NCI-H1048 (cell line): Measurements from ENCODE around the gene SND1.
A peak's percentile ranks its signal among the peaks of the same experiment; 100 is the strongest.

Source experiments
- DNase-seq: peaks from one replicate; lab custom pipeline; 2025; lab: John Stamatoyannopoulos, UW

SND1 gene

DNA sequence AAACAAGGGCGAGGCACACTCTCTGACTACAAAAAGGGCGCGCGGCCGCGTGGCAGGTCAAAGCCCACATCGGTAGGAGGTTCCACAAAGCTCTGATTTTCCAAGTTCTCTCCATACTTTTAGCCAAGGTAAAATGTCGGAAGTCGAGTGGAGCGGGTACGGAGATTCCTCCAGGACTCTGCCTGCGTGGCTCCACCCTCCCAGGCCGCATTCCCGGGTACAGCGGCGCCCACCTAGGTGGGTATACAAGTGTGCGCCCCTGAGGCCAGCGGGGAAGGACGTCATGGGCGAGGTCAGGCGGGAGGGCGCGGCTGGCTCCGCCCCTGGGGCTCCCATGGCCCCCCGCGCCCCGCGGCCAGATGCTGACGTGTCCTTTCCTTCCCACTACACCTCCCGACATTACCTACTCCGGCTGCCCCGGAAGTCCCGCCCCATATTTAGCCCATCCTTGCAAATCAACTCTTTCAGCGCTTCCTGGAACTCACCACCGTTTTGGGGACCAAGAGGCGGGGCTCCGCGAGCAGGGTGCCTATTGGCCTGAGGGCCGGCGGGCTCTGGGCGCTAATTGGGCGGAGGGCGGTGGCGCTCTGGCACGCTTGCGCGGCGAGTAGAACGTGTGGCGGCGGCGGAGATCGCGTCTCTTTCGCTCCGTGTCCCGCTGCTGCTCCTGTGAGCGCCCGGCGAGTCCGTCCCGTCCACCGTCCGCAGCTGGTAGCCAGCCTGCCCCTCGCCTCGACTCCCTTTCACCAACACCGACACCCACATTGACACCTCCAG lies at the start of gene SND1:
SND1 (plus strand) TSS at position 639 of the 777 bp plus-strand sequence. CDS start 180 bp downstream, outside the sequence.
- peak; percentile 90 for DNase-seq

GRCh38 chr7:127608446-127608845 lies 43.5 kb upstream of the SND1 start:
- DNase-seq, result no peak

- no peak for DNase-seq
Measured at GRCh38 chr7:127609297-127609696, 42.7 kb upstream of the SND1 start.

DNA sequence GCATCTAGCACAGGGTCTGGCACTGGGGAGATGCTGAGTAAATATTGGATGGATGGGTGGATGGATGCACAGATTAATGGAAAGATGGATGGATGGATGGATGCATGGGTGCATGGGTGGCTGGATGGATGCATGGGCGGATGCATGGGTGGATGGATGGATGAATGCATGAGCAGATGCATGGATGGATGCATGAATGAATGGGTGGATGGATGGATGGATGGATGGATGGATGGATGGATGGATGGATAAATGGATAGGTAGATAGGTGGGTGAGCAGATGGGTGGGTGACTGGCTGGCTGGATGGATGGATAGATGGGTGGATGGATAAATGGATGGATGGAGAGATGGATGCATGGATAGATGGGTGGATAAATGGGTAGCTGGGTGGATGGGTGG lies 39.7 kb upstream of the SND1 start:
- DNase-seq, result no peak

GRCh38 chr7:127616724-127617123 lies 35.3 kb upstream of the SND1 start:
- no peak for DNase-seq

DNA sequence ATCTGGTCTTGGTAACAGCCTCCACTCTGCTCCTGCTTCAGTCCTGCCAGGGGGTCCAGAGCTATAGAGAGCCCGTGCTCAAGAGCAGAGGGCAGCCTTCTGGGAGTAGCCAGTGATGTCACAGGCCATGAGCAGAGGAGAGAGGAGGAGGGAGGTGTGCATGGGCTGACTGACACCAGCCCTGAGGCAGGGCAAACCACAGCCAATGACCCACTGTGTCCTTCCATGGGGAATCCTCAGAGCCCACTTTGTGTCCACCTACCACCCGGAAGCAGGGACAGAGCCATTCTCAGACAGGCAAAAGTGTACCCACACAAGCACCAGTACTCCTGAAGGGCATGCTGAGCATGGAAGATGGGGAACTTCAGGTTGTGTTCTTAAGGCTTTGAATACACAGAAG lies 34.0 kb upstream of the SND1 start, which contains the start of gene PAX4:
PAX4 (minus strand) TSS at position 101 of the 400 bp plus-strand sequence. CDS start 2,214 bp downstream, outside the sequence.
- no peak for DNase-seq

- no peak for DNase-seq
Measured at GRCh38 chr7:127618775-127619174, 33.2 kb upstream of the SND1 start.

DNA sequence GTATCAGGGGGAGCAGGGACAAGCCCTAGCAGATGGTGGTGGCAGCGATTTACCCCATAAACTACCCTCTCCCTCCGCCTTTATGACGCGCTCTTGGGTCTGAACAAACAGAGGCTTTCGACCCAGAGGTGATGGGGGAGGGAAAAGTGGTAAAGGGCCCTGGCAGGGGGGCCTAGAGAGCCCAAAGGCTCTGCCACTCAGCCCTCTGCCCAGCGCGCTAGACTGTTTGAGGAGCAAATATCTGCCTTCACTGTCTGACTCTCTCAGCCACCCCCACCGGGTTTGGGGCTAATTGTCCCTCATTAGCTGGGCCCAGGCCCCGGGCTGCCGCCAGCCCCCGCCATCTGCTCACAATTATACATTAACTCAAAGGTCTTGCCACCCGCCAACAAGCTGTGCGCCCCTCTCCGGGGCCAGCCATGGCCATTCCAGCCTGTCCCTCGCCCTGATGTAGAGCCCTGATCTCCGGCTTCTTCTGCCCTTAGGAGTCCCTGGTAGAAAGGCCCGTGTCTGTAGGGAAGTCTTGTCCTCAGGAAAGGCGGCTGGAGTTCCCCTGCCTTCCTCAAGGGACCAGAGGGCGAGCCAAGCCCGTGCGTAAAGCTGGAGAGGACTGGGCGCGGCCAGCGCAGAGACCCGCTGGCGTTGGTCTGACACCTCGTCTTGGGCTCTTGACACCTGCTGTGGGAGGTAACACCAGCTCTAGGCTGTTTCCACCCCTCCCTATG lies 32.2 kb upstream of the SND1 start:
- DNase-seq, result no peak

- no peak for DNase-seq
Measured at GRCh38 chr7:127620406-127621233, 31.4 kb upstream of the SND1 start.

DNA sequence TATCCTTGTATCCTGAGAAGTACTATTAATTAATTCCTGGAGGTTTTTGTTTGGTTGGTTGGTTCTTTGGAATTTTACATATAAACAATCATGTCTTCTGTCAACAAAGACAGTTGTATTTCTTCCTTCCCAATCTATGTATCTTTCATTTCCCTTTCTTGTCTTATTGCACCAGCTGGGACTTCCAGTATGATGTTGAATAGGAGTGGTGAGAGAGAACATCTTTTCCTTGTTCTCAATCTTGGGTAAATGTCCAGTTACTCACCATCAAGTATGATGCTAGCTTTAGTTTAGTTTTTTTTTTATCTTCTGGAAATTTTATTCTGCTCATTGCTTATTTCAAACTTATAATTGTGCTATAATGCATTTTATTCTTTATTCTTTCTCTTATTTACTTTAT lies 26.7 kb upstream of the SND1 start:
- DNase-seq, result no peak

- no peak for DNase-seq
Measured at GRCh38 chr7:127628445-127628844, 23.5 kb upstream of the SND1 start.

- no peak for DNase-seq
Measured at GRCh38 chr7:127629268-127629854, 22.6 kb upstream of the SND1 start.

DNA sequence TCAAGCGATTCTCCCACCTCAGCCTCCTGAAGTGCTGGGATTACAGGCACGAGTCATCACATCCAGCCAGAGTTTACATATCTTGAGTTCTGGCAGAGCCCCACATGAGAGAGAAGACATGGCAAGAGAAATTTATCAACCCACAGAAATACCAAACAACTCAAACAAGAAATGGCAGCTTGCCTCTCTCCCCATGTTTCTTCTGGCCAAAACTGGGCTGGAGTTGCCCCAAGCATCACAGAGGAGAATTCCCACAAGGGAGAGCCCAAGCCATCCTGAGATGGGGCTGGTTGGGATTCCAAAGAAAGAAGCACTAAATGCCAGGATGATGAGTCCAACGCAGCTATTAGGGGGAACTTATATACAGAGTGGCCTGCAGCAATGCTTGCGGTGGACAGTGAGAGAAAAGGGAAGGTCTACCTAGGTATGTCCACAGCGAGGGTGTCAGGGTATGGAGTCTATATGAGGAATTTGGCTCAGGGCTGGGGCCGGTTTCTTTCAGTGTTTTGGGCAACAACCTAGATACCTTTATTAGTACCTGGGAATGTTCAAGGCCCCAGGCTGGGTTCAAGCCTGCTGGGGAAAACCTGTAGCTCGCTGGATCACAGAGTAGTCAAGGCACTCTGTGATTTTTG lies 19.6 kb upstream of the SND1 start:
- DNase-seq, result no peak

DNA sequence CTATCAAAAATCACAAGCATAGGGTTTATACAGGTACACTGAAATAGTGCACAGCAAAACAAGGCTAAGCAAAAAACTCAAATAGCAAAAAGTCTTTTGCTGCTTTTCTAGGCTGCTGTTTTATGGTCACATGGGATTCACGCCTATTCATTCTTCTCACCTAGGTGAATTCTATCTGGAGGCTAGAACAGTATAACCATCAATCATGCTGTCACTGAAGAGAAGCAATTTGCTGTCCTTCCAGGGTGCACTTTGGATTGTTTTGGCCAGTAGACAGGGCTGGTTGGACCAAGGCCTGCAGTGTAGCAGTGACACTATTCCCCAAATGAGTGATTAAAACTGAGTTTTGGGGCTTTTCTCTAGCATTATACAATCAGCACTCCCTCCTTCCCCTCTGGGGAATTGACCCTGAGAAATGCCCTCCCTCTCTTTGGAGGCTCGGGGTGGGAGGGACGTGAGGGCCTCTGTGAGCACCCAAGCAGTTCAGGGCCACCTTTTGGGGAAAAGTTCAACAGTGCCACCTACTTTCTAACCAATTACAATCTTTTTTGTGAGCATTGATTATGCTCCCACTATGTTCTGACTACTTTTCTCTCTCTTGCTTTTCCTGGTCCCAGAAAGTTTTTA lies 16.2 kb upstream of the SND1 start:
- no peak for DNase-seq

DNA sequence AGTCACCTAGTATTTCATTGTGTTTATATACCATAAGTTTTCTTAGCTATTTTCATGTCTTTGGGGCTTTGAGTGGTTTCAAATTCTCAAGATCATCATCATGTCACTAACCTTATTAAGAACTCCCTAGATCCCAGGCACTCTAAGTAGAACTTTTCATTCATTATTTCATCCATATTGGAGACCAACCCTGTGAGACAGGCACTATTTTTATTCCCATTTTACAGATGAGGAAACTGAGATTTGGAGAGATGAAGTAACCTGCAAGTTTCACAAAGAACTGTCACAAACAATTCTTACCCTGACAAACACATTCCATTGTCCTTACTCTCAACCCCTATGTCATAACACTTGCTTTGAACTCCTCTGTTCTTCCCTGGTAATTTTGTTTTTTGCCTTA lies 13.8 kb upstream of the SND1 start:
- DNase-seq, result no peak

- no peak for DNase-seq
Measured at GRCh38 chr7:127644484-127644883, 7.5 kb upstream of the SND1 start.

DNA sequence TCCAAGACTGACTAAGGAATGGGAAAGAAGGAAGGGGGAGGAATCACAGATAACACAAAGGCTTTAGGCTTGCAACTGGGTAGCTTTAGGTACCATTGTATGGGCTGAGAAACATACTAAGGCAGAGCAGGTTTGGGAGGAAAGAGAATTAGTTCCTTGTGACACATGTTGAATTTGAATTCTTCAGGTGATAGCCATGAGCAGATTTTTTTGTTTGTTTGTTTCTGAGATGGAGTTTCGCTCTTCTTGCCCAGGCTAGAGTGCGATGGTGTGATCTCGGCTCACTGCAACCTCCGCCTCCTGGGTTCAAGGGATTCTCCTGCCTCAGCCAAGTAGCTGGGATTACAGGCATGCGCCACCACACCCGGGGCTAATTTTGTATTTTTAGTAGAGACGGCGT lies 4.4 kb upstream of the SND1 start:
- DNase-seq, result no peak

DNA sequence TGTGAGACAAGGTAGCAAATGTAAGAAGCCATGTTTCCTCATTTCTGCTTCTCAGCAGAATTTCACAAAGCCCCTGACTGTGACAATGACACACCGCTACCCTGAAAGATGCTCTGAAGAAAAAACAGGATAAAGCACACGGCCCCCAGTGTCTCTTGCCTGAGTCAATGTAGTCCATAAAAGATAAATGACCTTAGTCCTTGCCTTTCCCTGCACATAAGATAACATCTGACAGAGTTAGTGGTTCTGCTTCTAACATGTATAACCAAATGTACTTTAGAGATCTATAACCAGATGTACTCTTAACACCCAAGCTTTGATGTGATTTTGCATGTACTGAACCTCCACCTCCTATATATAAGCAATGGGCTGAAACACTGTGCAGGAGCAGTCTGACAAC lies 3.0 kb upstream of the SND1 start:
- no peak for DNase-seq

DNA sequence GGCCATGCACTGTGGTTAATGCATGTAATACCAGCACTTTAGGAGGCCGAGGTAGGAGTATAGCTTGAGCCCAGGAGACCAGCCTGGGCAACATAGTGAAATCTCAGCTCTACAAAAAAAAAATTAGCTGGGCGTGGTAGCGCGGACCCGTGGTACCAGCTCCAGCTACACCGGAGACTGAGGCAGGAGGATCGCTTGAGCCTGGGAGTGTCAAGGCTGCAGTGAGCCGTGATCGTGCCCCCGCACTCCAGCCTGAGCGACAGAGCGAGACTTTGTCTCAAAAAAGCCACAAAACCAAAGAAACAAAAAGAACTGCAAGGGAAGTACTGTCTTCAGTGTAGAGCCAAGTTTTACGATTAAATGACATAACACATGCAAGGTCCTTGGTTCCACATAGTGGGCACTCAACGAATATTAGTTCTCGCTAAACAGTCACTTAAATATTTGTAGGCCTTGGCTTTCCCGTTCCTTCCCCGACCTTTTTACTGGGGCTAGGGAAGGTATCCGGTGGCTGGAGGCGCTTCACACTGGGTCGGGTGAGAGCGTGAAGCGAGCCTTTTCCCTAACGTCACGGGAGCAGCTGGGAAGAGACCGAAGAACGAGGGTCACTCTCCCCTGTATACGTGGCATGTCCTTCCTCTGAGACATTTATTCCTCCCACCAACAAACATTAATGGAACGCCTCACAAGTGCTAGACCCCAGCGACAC lies 993 bp upstream of the SND1 start:
- no peak for DNase-seq
